NCI-H446 (cell line): Measurements from ENCODE around the gene SEC16B.

Source experiments
- DNase-seq, 2 experiments: peaks; one replicate each; lab custom pipeline; 2025; lab: John Stamatoyannopoulos, UW

Gene SEC16B

DNA sequence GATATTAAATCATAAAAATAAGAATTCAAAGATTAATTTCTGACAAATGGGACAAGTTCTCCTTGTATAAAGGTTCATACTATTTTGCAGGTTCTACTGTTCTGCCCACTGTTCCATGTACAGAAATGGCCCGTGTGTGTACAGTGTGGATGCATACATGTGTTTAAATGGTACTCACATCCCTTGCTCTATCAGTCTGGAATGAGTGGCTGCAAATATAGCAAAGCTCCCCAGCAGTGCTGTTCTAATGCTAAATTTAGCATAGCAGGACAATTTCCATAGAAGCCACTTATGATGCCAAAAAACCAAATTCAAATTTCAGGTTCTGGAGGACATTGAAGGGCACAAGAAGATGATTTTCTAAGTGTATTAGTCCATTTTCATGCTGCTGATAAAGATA, 9.4 kb upstream of the SEC16B start:
- no peak for DNase-seq

GRCh38 chr1:177978530-177978929, 8.7 kb upstream of the SEC16B start:
- DNase-seq: no peak

GRCh38 chr1:177977141-177977540, 7.3 kb upstream of the SEC16B start:
- DNase-seq: peak; percentile 60 to 81

DNA sequence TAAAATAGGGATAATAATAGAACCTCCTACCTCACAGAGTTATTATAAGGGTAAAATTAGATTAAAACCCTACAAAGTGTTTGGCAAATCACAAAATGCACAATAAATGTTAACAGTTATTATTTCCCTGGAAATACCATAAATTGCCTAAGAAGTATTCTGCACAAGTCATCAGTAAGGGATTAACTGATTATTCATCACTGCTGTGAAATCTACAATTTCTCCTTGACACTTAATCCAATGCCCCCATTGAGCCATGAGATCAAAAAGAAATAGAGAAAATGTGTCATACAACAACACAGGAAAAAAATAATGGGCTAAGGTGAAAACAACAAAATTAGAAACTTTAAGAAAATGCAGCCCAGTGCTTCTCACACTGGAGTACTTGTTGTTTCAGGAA, 6.7 kb upstream of the SEC16B start:
- DNase-seq: no peak

- DNase-seq: peak in 1 of 2 experiments; percentile 68
These were observed 6.0 kb upstream of the SEC16B start for GRCh38 chr1:177975588-177976495.

GRCh38 chr1:177973585-177973984, 3.7 kb upstream of the SEC16B start:
- DNase-seq: no peak

DNA sequence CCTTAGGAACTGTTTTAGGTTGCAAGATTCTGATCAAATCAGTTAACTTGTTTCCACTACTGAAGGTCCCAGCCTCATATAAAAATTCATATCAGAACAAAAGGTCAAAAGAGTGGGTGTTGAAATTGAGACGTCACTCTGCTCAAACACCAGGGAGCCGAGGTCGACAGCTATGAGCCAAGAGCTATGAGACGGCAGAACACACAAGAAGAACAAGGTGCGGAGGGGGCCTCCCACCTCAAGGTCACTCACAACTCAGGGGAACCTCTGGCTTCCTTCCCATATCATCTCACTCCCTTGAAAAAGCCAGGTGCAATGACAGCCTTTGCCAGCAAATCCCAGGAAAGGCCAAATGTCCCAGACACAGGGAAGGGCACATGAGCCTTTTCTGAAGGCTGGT, 749 bp downstream of the SEC16B start:
- no peak for DNase-seq

DNA sequence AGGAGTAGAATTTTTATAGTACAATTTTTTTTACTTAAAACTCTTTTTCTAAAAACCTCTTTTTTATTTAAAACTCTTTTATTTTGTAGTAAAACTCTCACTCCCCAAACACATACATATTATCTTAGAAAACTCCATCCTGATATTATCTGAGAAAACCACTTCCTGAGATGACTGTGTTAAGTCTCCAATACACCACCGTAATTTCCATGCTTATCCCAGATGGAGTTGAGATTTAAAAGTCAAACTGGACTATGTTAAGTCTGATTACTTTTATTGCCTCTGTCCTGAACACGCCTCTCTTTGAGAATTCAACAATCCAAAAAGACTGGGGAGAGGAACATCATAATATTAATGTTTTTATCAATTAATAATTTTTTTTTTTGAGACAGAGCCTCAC, 3.7 kb downstream of the SEC16B start:
- DNase-seq: no peak

DNA sequence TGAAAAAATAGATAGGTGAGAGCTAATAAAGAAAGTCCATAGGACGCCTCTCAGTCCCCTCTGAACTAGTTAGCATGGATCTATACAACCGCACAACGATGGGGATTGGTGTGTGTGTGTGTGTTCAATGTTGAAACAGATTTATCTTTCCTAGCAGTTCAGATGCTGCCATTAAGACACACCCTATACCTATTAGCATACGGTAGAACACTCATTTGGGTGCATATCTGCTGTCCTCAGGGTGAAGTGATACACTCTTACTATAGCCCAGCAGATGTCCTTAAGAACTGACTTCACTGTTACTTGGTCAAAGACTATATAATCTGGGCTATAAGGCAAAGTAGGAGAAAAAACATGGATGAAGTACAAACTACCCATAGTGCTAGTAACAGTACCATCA, 4.6 kb downstream of the SEC16B start:
- no peak for DNase-seq

- no peak for DNase-seq
These were observed 5.5 kb downstream of the SEC16B start for GRCh38 chr1:177964336-177964735.

- no peak for DNase-seq
These were observed 8.8 kb downstream of the SEC16B start for GRCh38 chr1:177960939-177961622.

DNA sequence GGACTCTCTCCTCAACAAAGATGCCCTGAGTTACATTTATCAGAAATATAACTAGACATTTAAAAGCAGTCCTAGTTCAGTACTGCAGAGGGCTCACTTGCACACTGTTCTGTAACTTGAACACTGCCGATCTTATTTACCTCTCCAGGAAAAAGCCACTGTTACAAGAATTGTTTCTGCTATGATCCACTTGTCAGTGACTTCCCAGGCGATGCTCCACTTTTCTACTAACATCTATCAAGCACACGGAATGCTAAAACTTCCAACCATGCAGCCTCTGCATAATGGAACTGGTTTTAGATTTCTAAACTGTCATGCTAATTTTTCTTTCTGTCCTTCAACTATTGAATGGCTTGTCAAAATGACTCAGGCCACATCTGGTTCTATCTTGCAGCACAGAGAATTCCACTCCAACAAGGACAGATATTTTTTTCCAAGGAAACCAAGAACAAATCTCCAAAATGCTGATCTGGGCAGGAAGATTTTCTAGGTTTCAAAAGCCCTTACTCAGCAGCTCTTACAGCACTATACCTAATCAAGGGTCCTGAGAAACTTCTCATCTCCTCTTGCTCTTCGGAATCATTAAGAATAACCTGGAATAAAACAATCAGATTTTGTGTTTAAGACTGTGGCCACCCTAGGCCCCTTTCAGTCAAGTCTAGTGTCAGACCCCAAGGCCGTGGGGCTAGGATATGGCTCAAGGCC, 9.9 kb downstream of the SEC16B start:
- DNase-seq: peak; percentile 56 to 68

- DNase-seq: no peak
These were observed 11.8 kb downstream of the SEC16B start for GRCh38 chr1:177958092-177958491.

- DNase-seq: no peak
These were observed 15.8 kb downstream of the SEC16B start for GRCh38 chr1:177954076-177954475.

GRCh38 chr1:177953549-177953948, 16.3 kb downstream of the SEC16B start:
- no peak for DNase-seq

- no peak for DNase-seq
These were observed 17.2 kb downstream of the SEC16B start for GRCh38 chr1:177952691-177953090.

GRCh38 chr1:177952249-177952648, 17.6 kb downstream of the SEC16B start:
- DNase-seq: no peak

DNA sequence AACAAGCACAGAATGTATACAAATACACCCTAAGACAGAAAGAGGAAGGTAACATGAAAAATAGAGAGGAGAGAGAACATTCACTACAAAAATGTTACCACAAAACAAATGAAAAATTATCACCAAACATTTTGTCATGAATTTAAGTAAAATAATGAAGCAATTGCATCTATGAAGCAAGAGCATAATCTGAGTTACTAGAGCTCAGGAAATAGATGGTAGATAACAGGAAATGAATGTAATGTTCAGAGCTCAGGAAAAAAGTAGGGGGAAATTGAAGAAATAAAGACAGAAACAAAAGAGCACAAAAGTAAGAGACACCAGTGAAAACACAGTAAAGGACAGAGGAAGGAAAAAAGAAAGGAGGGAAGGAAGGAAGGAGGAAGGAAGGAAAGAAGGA, 19.4 kb downstream of the SEC16B start:
- no peak for DNase-seq

GRCh38 chr1:177948336-177948972, 21.4 kb downstream of the SEC16B start:
- DNase-seq: peak; percentile 71 to 91

- no peak for DNase-seq
These were observed 22.2 kb downstream of the SEC16B start for GRCh38 chr1:177947623-177948022.

GRCh38 chr1:177945943-177946650, 23.8 kb downstream of the SEC16B start:
- DNase-seq: peak; percentile 88
